GM08714 (cell line): Measurements from ENCODE around the gene PSD4.

Experiments
- H3K4me3 ChIP-seq: fragments of 200-500 bp; sonication (Bioruptor generic); 2 replicates; pipeline ENCODE4 v1.5.1; 2014; ENCODE audit warnings: mild to moderate bottlenecking, low read length, inconsistent platforms
- ZNF274 ChIP-seq: IDR thresholded peaks from 2 replicates; pipeline ENCODE4 v1.6.1; 2012; ENCODE audit warnings: mild to moderate bottlenecking, low read depth, low read length

Gene PSD4

GRCh38 chr2:113208396-113208795, 34.6 kb downstream of the PSD4 start:
- TF ChIP-seq ZNF274 = no peak
- H3K4me3 ChIP-seq = no peak overlapping the region

- no peak for TF ChIP-seq ZNF274
- no peak overlapping the region for H3K4me3 ChIP-seq
These were observed 35.4 kb downstream of the PSD4 start for GRCh38 chr2:113209011-113209645.

GRCh38 chr2:113209646-113210171, 35.9 kb downstream of the PSD4 start:
- TF ChIP-seq ZNF274 = no peak

GRCh38 chr2:113211226-113212105, 37.7 kb downstream of the PSD4 start:
- TF ChIP-seq ZNF274 = no peak
- H3K4me3 ChIP-seq = no peak overlapping the region

More at GRCh38 chr2:113209646-113210171, 35.9 kb downstream of the PSD4 start:
- no peak overlapping the region for H3K4me3 ChIP-seq

DNA sequence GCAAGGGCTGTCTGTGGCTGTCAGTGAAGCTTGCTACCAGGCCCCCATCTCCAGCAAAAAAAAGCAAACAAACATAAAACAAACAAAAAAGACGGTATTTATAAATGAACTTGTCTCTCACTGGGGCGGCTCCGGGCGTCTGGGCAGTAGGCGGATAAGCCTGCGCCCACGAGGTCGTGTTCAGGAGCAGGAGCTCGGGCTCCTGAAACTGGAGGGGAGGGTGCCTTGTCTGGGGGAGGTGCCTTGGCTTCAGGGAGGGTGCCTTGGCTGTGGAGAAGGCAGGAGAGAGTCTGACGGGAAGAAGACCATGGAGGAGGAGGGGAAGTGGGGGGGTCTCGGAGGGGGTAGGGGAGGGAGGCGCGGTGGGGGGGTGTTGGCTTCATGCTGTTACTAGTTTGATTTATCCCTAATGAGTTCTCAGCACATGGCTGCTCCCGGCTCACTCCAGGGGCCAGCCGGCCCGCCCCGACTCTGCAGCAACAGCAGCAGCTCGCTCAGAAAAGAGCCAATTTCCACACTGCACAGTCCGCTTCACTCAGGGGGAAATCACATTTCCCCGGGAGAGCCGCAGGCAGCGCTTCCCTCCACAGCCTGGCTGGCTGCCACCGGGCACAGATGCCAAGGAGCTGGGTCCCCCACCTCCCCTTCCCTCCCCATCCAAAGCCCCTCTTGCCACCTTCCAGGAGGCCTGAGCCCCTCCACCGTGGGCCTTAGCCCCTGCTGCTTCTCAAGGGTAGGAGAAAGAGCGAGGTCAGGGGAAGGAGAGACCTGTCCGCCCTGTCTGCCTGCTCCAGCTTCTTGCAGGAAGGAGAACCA, 38.7 kb downstream of the PSD4 start:
- no peak overlapping the region for H3K4me3 ChIP-seq
- no peak for TF ChIP-seq ZNF274

DNA sequence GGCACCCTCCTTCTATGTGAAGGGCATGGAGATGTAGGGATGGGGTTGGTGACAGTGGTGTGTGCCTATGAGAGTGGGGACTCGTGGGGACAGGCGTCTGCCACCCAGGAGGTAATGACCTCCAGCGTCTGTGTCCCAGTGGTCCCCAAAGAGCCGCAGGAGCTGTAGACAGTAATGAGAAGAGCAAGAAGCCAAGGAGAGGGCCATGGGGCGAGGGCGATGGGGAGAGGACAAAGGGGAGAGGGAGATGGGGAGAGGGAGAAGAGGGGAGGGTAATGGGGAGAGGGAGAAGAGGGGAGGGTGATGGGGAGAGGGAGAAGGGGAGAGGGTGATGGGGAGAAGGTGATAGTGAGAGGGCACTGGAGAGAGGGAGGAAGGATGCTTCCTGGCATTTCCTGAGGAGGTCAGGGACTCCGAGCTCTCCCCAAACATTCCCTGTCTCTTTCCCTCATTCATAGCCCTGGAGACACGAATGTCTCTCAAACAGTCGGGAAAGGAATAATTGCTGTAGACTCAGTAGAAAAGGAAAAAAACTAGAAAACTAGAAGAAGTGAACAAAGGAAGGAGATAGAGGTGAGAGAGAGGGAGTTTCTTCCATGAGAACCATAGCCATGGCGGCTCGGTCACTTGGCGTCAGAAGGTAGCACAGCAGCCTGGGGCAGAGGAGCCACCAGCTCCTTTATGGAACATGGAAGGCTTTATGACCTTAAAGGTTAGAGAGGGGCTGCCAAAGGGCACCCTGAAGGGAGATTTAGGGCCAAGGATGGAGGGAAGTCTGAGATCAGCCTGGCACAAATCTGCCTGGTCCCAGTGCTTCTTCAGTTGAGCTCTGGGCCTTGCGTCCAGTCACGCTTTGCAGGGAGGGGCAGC, 39.5 kb downstream of the PSD4 start:
- no peak for TF ChIP-seq ZNF274
- H3K4me3 ChIP-seq = no peak overlapping the region

GRCh38 chr2:113214141-113214540, 40.4 kb downstream of the PSD4 start:
- TF ChIP-seq ZNF274 = no peak

GRCh38 chr2:113215056-113215455, 41.3 kb downstream of the PSD4 start:
- TF ChIP-seq ZNF274 = no peak
- H3K4me3 ChIP-seq = no peak overlapping the region

More at GRCh38 chr2:113214141-113214540, 40.4 kb downstream of the PSD4 start:
- no peak overlapping the region for H3K4me3 ChIP-seq

DNA sequence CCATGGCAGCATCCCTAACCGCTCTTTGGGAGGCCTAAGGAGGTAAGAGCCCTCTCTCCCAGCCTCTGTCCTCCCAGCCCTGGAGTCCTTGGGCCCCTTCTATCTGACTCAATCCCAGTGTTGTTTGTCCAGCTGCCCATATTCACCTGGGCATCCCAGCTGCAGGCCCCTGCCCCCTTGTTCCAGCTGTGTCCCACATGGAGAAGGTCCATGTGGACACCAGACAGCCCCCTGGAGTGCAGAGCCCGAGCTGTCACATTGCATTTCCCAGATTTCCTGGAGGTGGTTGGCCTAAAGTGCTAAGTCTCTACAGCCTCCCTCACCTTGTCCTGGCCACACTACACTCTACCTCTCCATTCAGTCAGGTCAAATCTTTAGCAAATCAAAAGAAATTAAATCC, 42.5 kb downstream of the PSD4 start:
- H3K4me3 ChIP-seq = no peak overlapping the region
- no peak for TF ChIP-seq ZNF274

DNA sequence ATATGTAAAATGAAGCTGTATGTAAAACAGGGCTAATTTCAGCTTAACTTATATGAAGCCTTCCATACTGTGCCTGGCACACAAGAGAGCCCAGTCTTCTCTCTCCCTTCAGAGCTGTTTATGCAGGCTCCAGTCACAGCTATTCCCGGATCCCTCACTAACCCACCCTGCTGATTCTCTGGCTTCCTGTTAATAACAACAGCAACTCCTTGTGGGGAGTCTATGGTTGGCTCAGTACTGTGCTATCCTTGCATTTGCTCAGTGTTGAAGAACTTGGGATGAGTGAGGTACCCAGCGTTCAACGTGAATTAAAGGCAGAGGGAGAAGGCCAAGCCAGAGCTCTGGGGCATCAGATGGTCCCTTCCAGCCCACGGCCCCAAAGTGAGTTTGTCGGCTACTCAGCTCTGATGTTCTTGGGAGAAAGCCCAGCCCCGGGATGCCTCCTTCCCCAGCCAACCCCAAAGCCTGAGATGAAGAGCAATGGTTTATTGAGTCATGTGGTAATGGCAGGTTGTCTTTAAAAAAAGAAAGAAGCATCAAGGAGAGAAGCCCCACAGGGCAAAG, 43.2 kb downstream of the PSD4 start:
- no peak overlapping the region for H3K4me3 ChIP-seq
- TF ChIP-seq ZNF274 = no peak

GRCh38 chr2:113217455-113218282, 43.9 kb downstream of the PSD4 start:
- TF ChIP-seq ZNF274 = no peak
- no peak overlapping the region; the same call in 1 of the 2 replicates for H3K4me3 ChIP-seq
